OCI-LY7 (cell line): Measurements from ENCODE around the gene LRP5. TPM values are rescaled to one million over a fixed set of nuclear protein-coding genes. Genes with fewer than 3 reads are reported as not detected.

Source experiments
- BruUV-seq: library from RNA; stranded (reverse); fragments of 400-500 nt; replicated peaks from 2 replicates; lab custom pipeline; 2021; lab: Mats Ljungman, UMichigan
- CTCF ChIA-PET: fragments of 300-600 bp; sonication (Branson Sonifier 250); formaldehyde crosslinking; loops from one replicate; lab custom pipeline; 2022; ENCODE audit warnings: antibody characterized with exemption; ENCODE audit not compliant: unreplicated experiment; lab: Charles Lee
- POLR2A ChIA-PET: fragments of 300-600 bp; sonication (Branson Sonifier 250); formaldehyde crosslinking; loops from one replicate; lab custom pipeline; 2022; ENCODE audit warnings: antibody characterized with exemption; lab: Charles Lee
- DNase-seq: peaks from one replicate; pipeline ENCODE4 v3.0.0-alpha.2; 2015; ENCODE audit warnings: low spot score
- H2AFZ ChIP-seq: fragments of 200-600 bp; sonication (generic), shearing (Covaris generic); 2 replicates; pipeline ENCODE4 v1.6.1; 2014; ENCODE audit warnings: mild to moderate bottlenecking, antibody characterized with exemption, low read length, moderate library complexity
- H3K27ac ChIP-seq: fragments of 200-600 bp; sonication (generic); 2 replicates; pipeline ENCODE4 v1.5.1; 2014; ENCODE audit warnings: mixed run types, low read depth, mild to moderate bottlenecking, moderate library complexity, low read length, inconsistent platforms; ENCODE audit not compliant: poor library complexity, severe bottlenecking
- H3K36me3 ChIP-seq: fragments of 200-600 bp; sonication (generic); 2 replicates; pipeline ENCODE4 v1.6.1; 2014; ENCODE audit warnings: mild to moderate bottlenecking, antibody characterized with exemption, low read length, moderate library complexity, mixed read lengths; ENCODE audit not compliant: insufficient read depth
- H3K4me1 ChIP-seq: fragments of 200-600 bp; sonication (generic); 2 replicates; pipeline ENCODE4 v1.5.1; 2014; ENCODE audit warnings: mild to moderate bottlenecking, low read length; ENCODE audit not compliant: insufficient read depth, poor library complexity, severe bottlenecking
- H3K4me2 ChIP-seq: fragments of 200-600 bp; sonication (generic); 2 replicates; pipeline ENCODE4 v1.6.1; 2014; ENCODE audit warnings: mild to moderate bottlenecking, low read length
- H3K4me3 ChIP-seq: fragments of 200-600 bp; sonication (generic); 2 replicates; pipeline ENCODE4 v1.5.1; 2014; ENCODE audit warnings: mild to moderate bottlenecking, low read depth, low read length; ENCODE audit not compliant: poor library complexity, severe bottlenecking
- H3K79me2 ChIP-seq: fragments of 200-600 bp; sonication (generic); 2 replicates; pipeline ENCODE4 v1.6.1; 2016; ENCODE audit warnings: low read depth, mild to moderate bottlenecking, low read length, moderate library complexity, mixed read lengths; ENCODE audit not compliant: insufficient read depth
- H3K9me2 ChIP-seq: fragments of 200-600 bp; sonication (generic); 2 replicates; pipeline ENCODE4 v1.6.1; 2016; ENCODE audit warnings: mild to moderate bottlenecking, low read length, mixed read lengths; ENCODE audit not compliant: insufficient read depth
- H3K9me3 ChIP-seq: fragments of 200-600 bp; sonication (generic); 2 replicates; pipeline ENCODE4 v1.6.1; 2014; ENCODE audit warnings: mild to moderate bottlenecking, mixed run types, low read length, mixed read lengths
- H4K20me1 ChIP-seq: fragments of 200-600 bp; sonication (generic); 2 replicates; pipeline ENCODE4 v1.6.1; 2014; ENCODE audit warnings: mild to moderate bottlenecking, antibody characterized with exemption, low read length, moderate library complexity, mixed read lengths; ENCODE audit not compliant: insufficient read depth
- EZH2phosphoT487 ChIP-seq: fragments of 200-600 bp; sonication (generic); IDR thresholded peaks from 2 replicates; pipeline ENCODE4 v1.6.1; 2018; ENCODE audit warnings: low read depth, borderline replicate concordance, mild to moderate bottlenecking, mixed run types, antibody characterized with exemption, low read length, moderate library complexity, mixed read lengths
- intact Hi-C: fragments of 100-400 bp; cut with micrococcal nuclease; formaldehyde crosslinking; loops from one replicate; pipeline ENCODE4 v1.10.0; 2022; ENCODE audit not compliant: unreplicated experiment
- total RNA-seq, 2 experiments: library from RNA; depleted of rRNA in 1 of 2; stranded (reverse); fragments of >200 nt in 1 of 2; shearing (Covaris generic) in 1 of 2; gene quantifications; 2 replicates each; pipeline ENCODE4 v1.2.3, GENCODE V29; 2014 to 2022
- TF ChIP-seq, protein P1 (sequence below): fragments of 200-600 bp; sonication (generic); conservative IDR thresholded peaks from 2 replicates; pipeline ENCODE4 v1.5.1; 2014; ENCODE audit warnings: mild to moderate bottlenecking, antibody characterized with exemption, low read length, moderate library complexity, mixed read lengths

The LRP5 gene
- total RNA-seq, 2 experiments from 2014 or later, result 0.60 TPM; not detected in 1

DNA sequence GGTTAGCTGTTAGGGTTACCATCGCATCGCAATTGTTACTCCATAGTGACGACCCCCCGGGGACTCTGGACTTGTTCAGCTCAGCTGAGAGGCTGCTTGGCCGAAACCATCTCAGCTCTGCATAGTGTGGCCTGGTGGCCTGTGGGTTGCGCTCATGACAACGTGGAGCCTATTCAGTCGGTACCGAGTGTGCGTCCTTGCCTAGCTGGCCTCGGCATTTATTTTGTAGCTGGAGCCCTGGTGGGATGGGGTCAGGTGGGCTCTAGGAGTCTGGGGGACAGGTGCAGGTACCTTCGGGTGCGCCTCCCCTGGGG is 13.5 kb downstream of the LRP5 start:
- H3K79me2 ChIP-seq, result no peaks in the 10 kb centered on the region
- no peaks in the 10 kb centered on the region for H3K36me3 ChIP-seq
- H2AFZ ChIP-seq, result no peak overlapping the region
- no peaks in the 10 kb centered on the region for H4K20me1 ChIP-seq
- no peaks in the 10 kb centered on the region for H3K4me1 ChIP-seq
- ChIA-PET POLR2A (no interaction called here), CTCF (no interaction called here)
- H3K9me3 ChIP-seq, result no peaks in the 10 kb centered on the region
- H3K27ac ChIP-seq, result no peak overlapping the region
- no peak overlapping the region for H3K4me3 ChIP-seq
- intact Hi-C loops, result no loop called here
- BruUV-seq, result no TSS peak
- H3K9me2 ChIP-seq, result no peaks in the 10 kb centered on the region
- DNase-seq, result no peak
- no peak for TF ChIP-seq EZH2phosphoT487
- TF ChIP-seq, protein P1, sequence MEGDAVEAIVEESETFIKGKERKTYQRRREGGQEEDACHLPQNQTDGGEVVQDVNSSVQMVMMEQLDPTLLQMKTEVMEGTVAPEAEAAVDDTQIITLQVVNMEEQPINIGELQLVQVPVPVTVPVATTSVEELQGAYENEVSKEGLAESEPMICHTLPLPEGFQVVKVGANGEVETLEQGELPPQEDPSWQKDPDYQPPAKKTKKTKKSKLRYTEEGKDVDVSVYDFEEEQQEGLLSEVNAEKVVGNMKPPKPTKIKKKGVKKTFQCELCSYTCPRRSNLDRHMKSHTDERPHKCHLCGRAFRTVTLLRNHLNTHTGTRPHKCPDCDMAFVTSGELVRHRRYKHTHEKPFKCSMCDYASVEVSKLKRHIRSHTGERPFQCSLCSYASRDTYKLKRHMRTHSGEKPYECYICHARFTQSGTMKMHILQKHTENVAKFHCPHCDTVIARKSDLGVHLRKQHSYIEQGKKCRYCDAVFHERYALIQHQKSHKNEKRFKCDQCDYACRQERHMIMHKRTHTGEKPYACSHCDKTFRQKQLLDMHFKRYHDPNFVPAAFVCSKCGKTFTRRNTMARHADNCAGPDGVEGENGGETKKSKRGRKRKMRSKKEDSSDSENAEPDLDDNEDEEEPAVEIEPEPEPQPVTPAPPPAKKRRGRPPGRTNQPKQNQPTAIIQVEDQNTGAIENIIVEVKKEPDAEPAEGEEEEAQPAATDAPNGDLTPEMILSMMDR, result no peak
- no peak overlapping the region for H3K4me2 ChIP-seq

DNA sequence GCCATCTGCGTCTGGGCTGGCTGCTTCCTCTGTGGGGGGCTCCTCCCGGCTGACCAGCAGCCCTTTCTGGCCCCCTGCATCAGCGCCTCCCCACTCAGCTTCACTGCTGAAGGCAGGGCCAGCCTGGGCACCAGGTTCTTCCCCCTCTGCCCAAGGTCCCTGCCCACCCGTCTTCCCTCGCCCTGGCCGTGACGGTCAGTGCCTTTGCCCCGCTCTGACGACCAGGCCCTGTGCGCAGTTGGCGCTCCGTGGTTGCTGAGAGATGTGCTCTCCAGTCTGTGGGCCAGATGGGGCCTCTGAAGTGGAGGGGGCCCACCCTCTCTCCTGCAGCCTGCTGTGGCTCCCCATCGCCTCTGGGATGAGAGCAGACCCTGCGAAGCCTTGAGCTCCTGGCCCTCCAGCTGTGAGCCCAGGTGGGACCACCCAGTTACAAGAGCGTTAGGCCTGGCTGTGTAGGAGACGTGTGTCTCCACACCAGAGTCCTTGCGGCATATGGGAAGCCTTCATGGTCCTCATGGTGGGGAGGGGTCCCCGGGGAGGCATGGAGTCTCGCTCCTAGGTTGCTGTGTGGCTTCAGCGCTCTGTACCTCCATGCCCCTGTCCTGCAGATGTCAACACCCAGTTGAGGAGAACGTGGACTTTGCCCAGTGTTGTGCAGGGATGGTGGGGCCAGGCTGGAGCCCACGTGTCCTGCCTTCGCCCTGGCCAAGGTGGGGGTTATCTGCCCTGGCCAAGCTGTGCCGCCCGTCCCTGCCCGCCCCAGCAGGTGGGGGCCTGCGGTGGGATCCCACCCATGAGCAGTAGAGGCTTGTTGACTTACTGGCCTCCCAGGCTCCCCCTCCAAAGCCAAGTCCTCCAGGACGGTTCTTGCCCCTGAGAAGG is 14.2 kb downstream of the LRP5 start:
- H4K20me1 ChIP-seq, result no peaks in the 10 kb centered on the region
- no peak for TF ChIP-seq EZH2phosphoT487
- TF ChIP-seq, protein P1, result no peak
- peaks cover 5% of the 10 kb centered on the region for H3K4me1 ChIP-seq
- ChIA-PET POLR2A (no interaction called here), CTCF (no interaction called here)
- no peak overlapping the region for H2AFZ ChIP-seq
- H3K4me2 ChIP-seq, result no peak overlapping the region
- no peak for DNase-seq
- H3K36me3 ChIP-seq, result no peaks in the 10 kb centered on the region
- intact Hi-C loops, result no loop called here
- no peak overlapping the region for H3K4me3 ChIP-seq
- no peaks in the 10 kb centered on the region for H3K9me2 ChIP-seq
- no peak overlapping the region for H3K27ac ChIP-seq
- no peaks in the 10 kb centered on the region for H3K9me3 ChIP-seq
- H3K79me2 ChIP-seq, result no peaks in the 10 kb centered on the region
- no TSS peak for BruUV-seq
